Measurements from ENCODE around the gene SYCE1. TPM values are rescaled to one million over a fixed set of nuclear protein-coding genes. Genes with fewer than 3 reads are reported as not detected.

Gene SYCE1
- total and polyA plus RNA-seq, 5 donors: 0.09 to 1.6 (median 0.35) TPM; not detected in 1

GRCh38 chr10:133511907-133512528 is 53.4 kb downstream of the SYCE1 start:
- Histone ChIP-seq H3K9me3 (ENCODE audit: control insufficient read depth, low read length) (no peaks in the 10 kb centered on the region), H3K4me3 (ENCODE audit: low read length) (no peak overlapping the region), H3K27me3 (ENCODE audit: control insufficient read depth, insufficient read depth) (peaks cover 2% of the 10 kb centered on the region), H3K27ac (ENCODE audit: low read length) (no peak overlapping the region), H3K4me1 (ENCODE audit: control insufficient read depth, insufficient read depth, low read length) (no peaks in the 10 kb centered on the region)
- 49% methylated on average over 4 of the region's 4 CpGs for WGBS
- ATAC-seq: no peak
- DNase-seq: no peak
- intact Hi-C loops (cut with DNase I): no loop called here

- 70% methylated on average over 4 of the region's 4 CpGs for WGBS
- intact Hi-C loops (cut with DNase I): no loop called here
- H3K4me1 ChIP-seq (ENCODE audit: control insufficient read depth, insufficient read depth, low read length): no peaks in the 10 kb centered on the region
- H3K27me3 ChIP-seq (ENCODE audit: control insufficient read depth, insufficient read depth): peaks cover 2% of the 10 kb centered on the region
- ATAC-seq (no peak), DNase-seq (no peak)
- no peak overlapping the region for H3K4me3 ChIP-seq (ENCODE audit: low read length)
- no peaks in the 10 kb centered on the region for H3K9me3 ChIP-seq (ENCODE audit: control insufficient read depth, low read length)
- no peak overlapping the region for H3K27ac ChIP-seq (ENCODE audit: low read length)
Observed at GRCh38 chr10:133511408-133511807, 54.0 kb downstream of the SYCE1 start.

GRCh38 chr10:133509700-133510099 is 55.7 kb downstream of the SYCE1 start:
- Histone ChIP-seq H3K4me1 (ENCODE audit: control insufficient read depth, insufficient read depth, low read length) (no peaks in the 10 kb centered on the region), H3K4me3 (ENCODE audit: low read length) (no peak overlapping the region), H3K27me3 (ENCODE audit: control insufficient read depth, insufficient read depth) (peaks cover 2% of the 10 kb centered on the region), H3K27ac (ENCODE audit: low read length) (no peak overlapping the region), H3K9me3 (ENCODE audit: control insufficient read depth, low read length) (no peaks in the 10 kb centered on the region)
- intact Hi-C loops (cut with DNase I): no loop called here
- no peak for ATAC-seq
- no peak for DNase-seq
- WGBS: 69% methylated on average over 4 of the region's 4 CpGs

Other genes with a start within 250 kb of the SYCE1 start
- gene CALY, start 228.7 kb downstream of the SYCE1 start, total RNA-seq: not detected
- gene CALY, start 228.7 kb downstream of the SYCE1 start, polyA plus RNA-seq: 0.18 TPM
- gene PRAP1, start 218.2 kb downstream of the SYCE1 start, total RNA-seq: not detected
- not detected for gene PRAP1, start 218.2 kb downstream of the SYCE1 start, polyA plus RNA-seq
- 10 to 100 TPM; 19.7 to 25.0 (median 21.8) TPM for gene FUOM, start 207.6 kb downstream of the SYCE1 start, total RNA-seq
- gene FUOM, start 207.6 kb downstream of the SYCE1 start, polyA plus RNA-seq: 26.9 TPM
- 100 to 1,000 TPM in 2 of 4 donors, 10 to 100 TPM in 2; 91.0 to 124 (median 107) TPM for gene ECHS1, start 192.2 kb downstream of the SYCE1 start, total RNA-seq
- gene ECHS1, start 192.2 kb downstream of the SYCE1 start, polyA plus RNA-seq: 177 TPM
- gene PAOX, start 186.3 kb downstream of the SYCE1 start, total RNA-seq: 1 to 10 TPM; 2.9 to 3.4 (median 3.2) TPM
- gene PAOX, start 186.3 kb downstream of the SYCE1 start, polyA plus RNA-seq: 2.7 TPM
- gene MTG1, start 171.4 kb downstream of the SYCE1 start, total RNA-seq: 10 to 100 TPM; 17.2 to 21.7 (median 19.9) TPM
- gene MTG1, start 171.4 kb downstream of the SYCE1 start, polyA plus RNA-seq: 25.3 TPM
- not detected for gene SPRN, start 141.0 kb downstream of the SYCE1 start, total RNA-seq
- 0.11 TPM for gene SPRN, start 141.0 kb downstream of the SYCE1 start, polyA plus RNA-seq
- gene SCART1, start 111.6 kb downstream of the SYCE1 start, total RNA-seq: 1 to 10 TPM in 1 of 4 donors, under 1 TPM in 3; 0.56 to 1.4 (median 0.88) TPM
- gene SCART1, start 111.6 kb downstream of the SYCE1 start, polyA plus RNA-seq: 0.29 TPM
- 1 to 10 TPM in 3 of 4 donors, under 1 TPM in 1; 0.80 to 1.3 (median 1.2) TPM for gene CYP2E1, start 38.2 kb downstream of the SYCE1 start, total RNA-seq
- gene CYP2E1, start 38.2 kb downstream of the SYCE1 start, polyA plus RNA-seq: 0.36 TPM
- not detected for gene FRG2B, start 61.2 kb upstream of the SYCE1 start, total RNA-seq
- not detected for gene FRG2B, start 61.2 kb upstream of the SYCE1 start, polyA plus RNA-seq